Nephron progenitor cell (in vitro differentiated cells): ENCODE data around the gene GNAI2.
A peak's percentile ranks its signal among the peaks of the same experiment; 100 is the strongest.

Experiments used
- DNase-seq: peaks from one replicate; pipeline ENCODE4 v3.0.0; 2021
- H3K27ac Mint-ChIP-seq: 2 replicates; pipeline ENCODE4 v1.8.0; 2021; ENCODE audit warnings: mild to moderate bottlenecking, moderate library complexity, mixed read lengths
- H3K27me3 Mint-ChIP-seq: 2 replicates; pipeline ENCODE4 v1.8.0; 2021; ENCODE audit warnings: mild to moderate bottlenecking, low read depth, mixed read lengths; ENCODE audit not compliant: poor library complexity
- H3K36me3 Mint-ChIP-seq: 2 replicates; pipeline ENCODE4 v1.8.0; 2021; ENCODE audit warnings: low read depth, mixed read lengths
- H3K4me1 Mint-ChIP-seq: 2 replicates; pipeline ENCODE4 v1.8.0; 2021; ENCODE audit warnings: mixed read lengths
- H3K4me3 Mint-ChIP-seq: 2 replicates; pipeline ENCODE4 v1.8.0; 2021; ENCODE audit warnings: mild to moderate bottlenecking, moderate library complexity, mixed read lengths
- H3K9me3 Mint-ChIP-seq: 2 replicates; pipeline ENCODE4 v1.8.0; 2021; ENCODE audit warnings: mild to moderate bottlenecking, moderate library complexity, mixed read lengths
- TF ChIP-seq, protein P1 (sequence below): fragments of 200-600 bp; sonication (generic); IDR thresholded peaks from 2 replicates; pipeline ENCODE4 v1.5.0; 2021; ENCODE audit warnings: antibody characterized with exemption

The GNAI2 gene

DNA sequence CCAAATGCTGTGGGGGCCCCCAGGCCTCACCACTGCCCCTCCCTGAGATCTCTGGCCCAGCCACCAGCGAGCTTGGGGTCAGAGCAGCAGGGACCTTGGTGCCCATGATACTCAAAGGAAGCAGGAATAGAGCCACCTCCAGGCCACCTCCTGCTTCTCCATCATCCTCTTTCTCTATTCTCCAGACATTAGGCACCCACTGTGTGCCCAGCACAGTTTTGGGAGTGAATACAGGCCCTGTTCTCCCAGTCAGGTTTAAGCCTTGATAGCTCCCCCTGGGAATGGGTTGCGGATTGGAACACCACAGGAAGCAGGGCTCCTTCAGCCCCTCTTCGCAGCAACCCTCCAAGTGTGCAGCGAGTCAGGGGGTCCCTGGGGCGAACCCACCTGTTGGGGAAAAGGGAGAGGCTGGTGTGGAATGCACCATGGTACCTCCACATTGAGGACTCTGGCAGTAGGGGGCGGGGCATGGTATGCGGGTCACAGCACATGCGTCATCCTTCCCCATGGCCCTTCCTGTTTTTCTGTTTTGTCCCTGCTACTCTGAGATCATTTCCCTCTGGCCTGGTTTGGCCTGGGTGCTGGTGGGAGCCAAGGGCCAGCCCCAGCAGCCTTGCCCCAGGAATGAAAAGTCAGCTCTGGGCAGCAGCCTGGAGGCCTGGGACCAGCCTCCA is 18.7 kb downstream of the GNAI2 start:
- no peak for DNase-seq
- H3K4me3 Mint-ChIP-seq = no peak overlapping the region
- H3K4me1 Mint-ChIP-seq = peaks cover 49% of the 10 kb centered on the region
- peak overlapping the region; percentile 75 for H3K27ac Mint-ChIP-seq
- peaks cover 24% of the 10 kb centered on the region for H3K36me3 Mint-ChIP-seq
- no peaks in the 10 kb centered on the region for H3K27me3 Mint-ChIP-seq
- TF ChIP-seq, protein P1, sequence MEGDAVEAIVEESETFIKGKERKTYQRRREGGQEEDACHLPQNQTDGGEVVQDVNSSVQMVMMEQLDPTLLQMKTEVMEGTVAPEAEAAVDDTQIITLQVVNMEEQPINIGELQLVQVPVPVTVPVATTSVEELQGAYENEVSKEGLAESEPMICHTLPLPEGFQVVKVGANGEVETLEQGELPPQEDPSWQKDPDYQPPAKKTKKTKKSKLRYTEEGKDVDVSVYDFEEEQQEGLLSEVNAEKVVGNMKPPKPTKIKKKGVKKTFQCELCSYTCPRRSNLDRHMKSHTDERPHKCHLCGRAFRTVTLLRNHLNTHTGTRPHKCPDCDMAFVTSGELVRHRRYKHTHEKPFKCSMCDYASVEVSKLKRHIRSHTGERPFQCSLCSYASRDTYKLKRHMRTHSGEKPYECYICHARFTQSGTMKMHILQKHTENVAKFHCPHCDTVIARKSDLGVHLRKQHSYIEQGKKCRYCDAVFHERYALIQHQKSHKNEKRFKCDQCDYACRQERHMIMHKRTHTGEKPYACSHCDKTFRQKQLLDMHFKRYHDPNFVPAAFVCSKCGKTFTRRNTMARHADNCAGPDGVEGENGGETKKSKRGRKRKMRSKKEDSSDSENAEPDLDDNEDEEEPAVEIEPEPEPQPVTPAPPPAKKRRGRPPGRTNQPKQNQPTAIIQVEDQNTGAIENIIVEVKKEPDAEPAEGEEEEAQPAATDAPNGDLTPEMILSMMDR = no peak
- no peaks in the 10 kb centered on the region for H3K9me3 Mint-ChIP-seq

DNA sequence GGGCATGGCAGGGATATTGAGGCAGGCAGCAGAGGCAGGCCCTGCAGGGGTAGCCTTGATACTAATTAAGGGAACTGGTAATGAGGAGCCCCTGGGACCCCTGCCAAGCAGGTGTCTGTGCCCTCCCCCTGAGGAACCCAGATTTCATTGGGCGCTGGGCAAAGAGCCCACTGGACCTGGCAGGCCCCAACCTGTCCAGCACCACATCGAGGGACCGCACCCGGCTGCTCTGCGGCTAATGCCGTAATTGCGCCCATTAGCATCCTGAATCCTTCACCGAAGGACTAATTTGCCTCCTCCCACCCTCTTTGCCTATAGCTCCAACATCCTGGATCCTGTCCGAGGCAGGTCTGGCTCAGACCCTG is 19.2 kb downstream of the GNAI2 start:
- DNase-seq = no peak
- TF ChIP-seq, protein P1 = no peak
- H3K27me3 Mint-ChIP-seq = no peaks in the 10 kb centered on the region
- H3K4me3 Mint-ChIP-seq = no peak overlapping the region
- H3K27ac Mint-ChIP-seq = no peak overlapping the region
- H3K9me3 Mint-ChIP-seq = no peaks in the 10 kb centered on the region
- H3K4me1 Mint-ChIP-seq = peaks cover 47% of the 10 kb centered on the region
- peaks cover 24% of the 10 kb centered on the region for H3K36me3 Mint-ChIP-seq

DNA sequence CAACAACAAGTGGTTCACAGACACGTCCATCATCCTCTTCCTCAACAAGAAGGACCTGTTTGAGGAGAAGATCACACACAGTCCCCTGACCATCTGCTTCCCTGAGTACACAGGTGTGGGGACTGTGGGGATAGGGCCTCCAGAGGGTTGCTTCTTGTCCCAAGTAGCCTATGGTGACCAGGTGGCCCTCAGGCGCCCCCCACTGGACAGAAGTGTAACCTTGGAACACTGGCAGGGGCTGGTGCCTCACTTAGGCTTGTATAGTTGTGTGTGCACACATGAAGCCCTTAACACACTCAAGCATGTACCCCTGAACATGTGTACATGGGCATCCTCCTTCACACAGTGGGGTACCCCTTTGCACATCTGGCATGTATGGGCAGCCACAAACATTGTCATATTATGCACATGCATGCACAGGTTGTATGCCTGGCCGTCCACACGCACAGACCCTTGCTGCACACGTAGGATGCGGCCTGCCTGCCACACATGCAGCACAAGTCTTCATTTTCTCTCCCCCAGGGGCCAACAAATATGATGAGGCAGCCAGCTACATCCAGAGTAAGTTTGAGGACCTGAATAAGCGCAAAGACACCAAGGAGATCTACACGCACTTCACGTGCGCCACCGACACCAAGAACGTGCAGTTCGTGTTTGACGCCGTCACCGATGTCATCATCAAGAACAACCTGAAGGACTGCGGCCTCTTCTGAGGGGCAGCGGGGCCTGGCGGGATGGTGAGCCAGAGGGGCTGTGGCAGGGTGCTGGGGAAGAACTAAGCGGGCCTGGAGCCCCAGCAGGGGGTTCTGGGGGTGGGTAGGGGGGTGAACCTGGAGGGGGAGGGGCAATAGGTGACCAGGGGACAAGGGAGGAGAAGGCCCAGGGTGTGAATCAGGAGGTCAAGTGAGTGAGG is 21.2 kb downstream of the GNAI2 start:
- Mint-ChIP-seq H3K4me1 (peaks cover 46% of the 10 kb centered on the region), H3K27ac (no peak overlapping the region), H3K4me3 (no peak overlapping the region), H3K36me3 (peaks cover 24% of the 10 kb centered on the region), H3K27me3 (no peaks in the 10 kb centered on the region), H3K9me3 (no peaks in the 10 kb centered on the region)
- TF ChIP-seq, protein P1 = peak; percentile 42
- DNase-seq = peak; percentile 56

DNA sequence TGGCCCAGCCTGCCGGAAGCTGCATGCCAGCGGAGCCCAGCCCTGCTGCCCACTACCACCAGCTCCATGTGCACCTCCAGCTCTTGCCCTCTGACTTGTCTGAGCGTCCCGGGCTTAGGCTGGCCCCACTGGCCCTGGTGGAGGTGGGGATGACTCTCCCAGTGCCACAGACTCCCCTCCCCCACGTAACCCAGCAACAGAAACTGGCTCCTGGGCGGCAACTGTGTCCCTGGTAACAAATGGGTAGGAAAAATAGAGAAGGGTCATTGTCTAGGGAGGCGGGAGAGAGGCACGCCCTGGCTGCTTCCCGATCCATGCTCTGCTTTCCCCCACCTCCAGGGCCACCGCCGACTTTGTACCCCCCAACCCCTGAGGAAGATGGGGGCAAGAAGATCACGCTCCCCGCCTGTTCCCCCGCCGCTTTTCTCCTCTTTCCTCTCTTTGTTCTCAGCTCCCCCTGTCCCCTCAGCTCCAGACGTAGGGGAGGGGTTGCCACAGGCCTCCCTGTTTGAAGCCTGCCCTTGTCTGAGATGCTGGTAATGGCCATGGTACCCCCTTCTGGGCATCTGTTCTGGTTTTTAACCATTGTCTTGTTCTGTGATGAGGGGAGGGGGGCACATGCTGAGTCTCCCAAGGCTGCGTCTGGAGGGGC is 22.2 kb downstream of the GNAI2 start:
- Mint-ChIP-seq H3K4me3 (peak overlapping the region; percentile 25), H3K4me1 (peaks cover 55% of the 10 kb centered on the region), H3K9me3 (no peaks in the 10 kb centered on the region), H3K27me3 (peaks cover 2% of the 10 kb centered on the region), H3K27ac (peak overlapping the region; percentile 82), H3K36me3 (peaks cover 24% of the 10 kb centered on the region)
- no peak for DNase-seq
- TF ChIP-seq, protein P1 = no peak

DNA sequence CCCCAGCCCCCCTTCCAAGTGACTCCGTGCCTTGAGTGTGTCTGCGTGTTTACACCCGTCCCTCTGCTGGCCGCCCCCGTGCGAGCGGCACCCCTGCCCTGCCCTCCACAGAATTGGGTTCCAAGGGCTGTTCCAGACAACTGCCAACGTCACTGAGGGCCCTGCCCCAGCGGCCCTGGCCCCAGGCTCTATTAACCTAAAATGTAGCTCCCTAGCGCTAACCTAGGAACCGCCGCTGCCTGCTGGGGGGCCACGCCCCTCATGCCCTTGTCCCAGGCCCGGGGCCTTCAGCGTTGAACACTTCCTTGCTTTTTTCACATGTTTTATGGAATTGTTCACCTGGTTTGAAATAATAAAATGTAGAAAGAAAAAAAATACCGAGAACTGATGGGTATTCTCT is 23.0 kb downstream of the GNAI2 start:
- TF ChIP-seq, protein P1 = no peak
- Mint-ChIP-seq H3K9me3 (no peaks in the 10 kb centered on the region), H3K27me3 (peaks cover 2% of the 10 kb centered on the region), H3K4me3 (no peak overlapping the region), H3K27ac (no peak overlapping the region), H3K36me3 (peaks cover 17% of the 10 kb centered on the region), H3K4me1 (peaks cover 58% of the 10 kb centered on the region)
- no peak for DNase-seq
